Measurements from ENCODE around the gene PUS1.
A peak's percentile ranks its signal among the peaks of the same experiment; 100 is the strongest.
"Not testable (repeated sequence)": the region's sequence is repeated elsewhere in the genome, so short reads cannot be mapped to it uniquely, and the experiment has no call there.

Gene PUS1

DNA sequence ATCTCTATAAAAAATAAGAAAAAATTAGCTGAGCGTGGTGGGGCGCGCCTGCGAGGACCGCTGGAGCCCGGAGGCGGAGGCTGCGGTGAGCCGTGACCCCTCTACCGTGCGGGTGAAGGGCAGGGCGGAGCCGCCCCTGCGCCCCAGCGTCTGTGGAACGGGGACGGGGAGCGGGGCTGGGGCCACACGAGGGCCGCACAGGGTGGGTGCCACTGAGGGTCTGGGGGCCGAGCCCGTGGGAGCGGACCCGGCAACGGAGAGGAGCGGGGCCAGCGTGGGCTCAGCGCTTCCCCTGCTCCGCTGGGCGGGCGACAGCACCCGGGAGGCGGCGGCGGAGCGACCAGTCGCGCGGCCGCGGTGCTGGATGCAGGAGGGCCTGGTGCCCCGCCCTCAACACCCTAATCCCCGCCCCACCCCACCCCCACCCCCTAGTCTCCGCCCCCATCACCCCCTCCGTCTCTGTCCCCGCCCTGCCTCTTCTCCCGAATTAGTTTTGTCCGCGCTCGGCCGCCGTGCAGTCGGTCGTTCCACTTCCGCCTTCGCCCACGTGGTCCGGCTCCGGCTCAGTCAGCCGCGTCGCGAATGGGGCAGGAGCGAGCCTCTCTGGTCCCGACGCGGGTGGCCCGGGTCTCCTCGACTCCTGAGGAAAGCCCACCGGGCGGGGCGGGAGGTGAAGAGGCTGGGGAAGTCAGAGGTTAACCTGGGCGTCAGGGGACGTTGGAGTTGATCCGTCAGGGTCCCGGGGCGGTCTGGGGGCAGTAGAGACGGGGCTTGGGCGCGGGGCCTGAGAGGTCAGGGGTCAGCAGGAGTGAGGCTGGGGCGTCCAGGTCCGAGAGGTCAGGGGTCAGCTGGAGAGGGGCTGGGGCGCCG lies at the start of gene PUS1:
Gene PUS1 (plus strand): TSS at position 566 of the 870 bp plus-strand sequence. CDS start 447 bp downstream, outside the sequence.
- peak; percentile 92 for DNase-seq

DNA sequence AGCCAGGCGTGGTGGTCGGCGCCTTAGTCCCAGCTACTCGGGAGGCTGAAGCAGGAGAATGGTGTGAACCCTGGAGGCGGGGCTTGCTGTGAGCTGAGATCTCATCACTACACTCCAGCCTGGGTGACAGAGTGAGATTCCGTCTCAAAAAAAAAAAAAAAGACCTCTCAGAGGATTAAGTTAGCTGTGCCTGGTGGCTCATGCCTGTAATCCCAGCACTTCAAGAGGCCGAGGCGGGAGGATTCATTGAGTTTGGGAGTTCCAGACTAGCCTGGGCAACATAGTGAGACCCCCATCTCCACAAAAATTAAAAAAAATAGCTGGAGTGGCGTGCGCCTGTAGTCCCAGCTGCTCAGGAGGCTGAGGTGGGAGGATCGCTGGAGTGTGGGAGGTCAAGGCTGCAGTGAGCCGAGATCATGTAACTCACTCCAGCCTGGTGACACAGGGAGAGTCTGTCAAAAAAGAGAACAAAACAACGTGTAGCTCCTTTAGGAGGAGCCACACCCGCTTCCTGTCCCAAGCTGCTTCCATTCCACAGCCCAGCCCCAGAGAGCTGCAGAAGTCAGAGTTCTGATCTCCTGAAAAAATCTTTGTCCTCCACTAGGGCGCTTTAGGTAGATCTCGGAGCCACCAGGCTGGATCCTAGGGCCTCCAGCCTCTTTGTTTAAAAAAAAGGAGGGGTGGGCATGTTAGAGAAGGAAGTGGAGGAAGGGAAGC lies 46.1 kb upstream of the PUS1 start:
- DNase-seq = no peak

DNA sequence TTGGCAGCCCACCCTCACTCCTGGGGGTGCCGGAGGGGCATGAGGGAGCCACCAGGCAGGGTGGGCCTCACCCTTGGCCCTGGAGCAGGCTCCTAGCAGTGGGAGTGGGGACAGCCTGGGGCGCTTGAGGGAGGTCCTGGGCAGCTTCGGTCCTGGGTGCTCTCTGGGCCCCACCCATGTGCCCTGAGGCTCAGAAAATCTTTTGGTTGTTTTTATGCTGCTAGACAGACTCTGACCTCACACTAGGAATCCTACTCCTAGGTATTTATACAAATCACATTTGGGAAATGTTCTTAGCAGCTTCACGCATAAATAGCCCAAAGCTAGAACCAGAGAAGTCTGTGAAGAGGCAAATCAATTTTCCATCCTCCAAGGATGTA lies 45.6 kb upstream of the PUS1 start:
- no peak for DNase-seq

DNA sequence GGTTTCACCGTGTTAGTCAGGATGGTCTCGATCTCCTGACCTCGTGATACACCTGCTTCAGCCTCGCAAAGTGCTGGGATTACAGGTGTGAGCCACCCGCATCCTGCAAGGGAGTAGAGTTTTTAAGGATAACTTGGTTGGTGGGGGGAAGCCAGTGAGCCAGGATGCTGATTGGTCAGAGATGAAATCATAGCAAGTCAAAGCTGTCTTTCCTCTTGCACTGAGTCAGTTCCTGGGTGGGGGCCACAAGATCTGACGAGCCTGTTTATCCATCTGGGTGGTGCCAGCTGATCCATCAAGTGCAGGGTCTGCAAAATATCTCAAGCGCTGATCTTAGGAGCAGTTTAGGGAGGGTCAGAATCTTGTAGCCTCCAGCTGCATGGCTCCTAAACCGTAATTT lies 44.0 kb upstream of the PUS1 start:
- not testable (repeated sequence) for DNase-seq

DNA sequence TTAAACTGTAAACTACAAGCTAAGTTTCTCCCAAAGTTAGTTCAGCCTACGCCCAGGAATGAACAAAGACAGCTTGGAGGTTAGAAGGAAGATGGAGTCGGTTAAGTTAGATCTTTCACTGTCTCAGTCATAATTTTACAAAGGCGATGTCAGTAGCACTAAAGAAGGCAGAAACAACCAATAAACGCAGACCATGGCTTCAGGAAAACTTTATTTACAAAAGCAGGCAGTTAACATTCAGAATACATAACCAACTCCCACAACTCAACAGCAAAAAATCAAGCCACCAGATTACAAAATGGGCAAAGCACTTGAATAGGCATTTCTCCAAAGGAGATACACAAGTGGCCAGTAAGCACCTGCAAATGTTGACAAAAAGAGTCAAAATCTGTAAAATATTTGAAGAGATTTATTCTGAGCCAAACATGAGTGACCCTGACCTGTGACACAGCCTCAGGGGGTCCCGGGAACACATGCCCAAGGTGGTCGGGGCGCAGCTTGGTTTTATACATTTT lies 43.5 kb upstream of the PUS1 start:
- no peak for DNase-seq

DNA sequence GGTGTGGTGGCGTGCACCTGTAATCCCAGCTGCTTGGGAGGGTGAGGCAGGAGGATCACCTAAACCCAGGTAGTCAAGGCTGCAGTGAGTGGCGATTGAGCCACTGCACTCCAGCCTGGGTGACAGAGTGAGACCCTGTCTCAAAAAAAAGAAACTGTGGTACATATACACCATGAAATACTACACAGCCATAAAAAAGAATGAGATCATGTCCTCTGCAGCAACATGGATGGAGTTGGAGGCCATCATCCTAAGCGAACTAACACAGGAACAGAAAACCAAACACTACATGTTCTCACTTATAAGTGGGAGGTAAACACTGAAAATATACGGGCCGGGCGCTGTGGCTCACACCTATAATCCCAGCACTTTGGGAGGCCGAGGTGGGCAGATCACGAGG lies 37.4 kb upstream of the PUS1 start:
- not testable (repeated sequence) for DNase-seq

DNA sequence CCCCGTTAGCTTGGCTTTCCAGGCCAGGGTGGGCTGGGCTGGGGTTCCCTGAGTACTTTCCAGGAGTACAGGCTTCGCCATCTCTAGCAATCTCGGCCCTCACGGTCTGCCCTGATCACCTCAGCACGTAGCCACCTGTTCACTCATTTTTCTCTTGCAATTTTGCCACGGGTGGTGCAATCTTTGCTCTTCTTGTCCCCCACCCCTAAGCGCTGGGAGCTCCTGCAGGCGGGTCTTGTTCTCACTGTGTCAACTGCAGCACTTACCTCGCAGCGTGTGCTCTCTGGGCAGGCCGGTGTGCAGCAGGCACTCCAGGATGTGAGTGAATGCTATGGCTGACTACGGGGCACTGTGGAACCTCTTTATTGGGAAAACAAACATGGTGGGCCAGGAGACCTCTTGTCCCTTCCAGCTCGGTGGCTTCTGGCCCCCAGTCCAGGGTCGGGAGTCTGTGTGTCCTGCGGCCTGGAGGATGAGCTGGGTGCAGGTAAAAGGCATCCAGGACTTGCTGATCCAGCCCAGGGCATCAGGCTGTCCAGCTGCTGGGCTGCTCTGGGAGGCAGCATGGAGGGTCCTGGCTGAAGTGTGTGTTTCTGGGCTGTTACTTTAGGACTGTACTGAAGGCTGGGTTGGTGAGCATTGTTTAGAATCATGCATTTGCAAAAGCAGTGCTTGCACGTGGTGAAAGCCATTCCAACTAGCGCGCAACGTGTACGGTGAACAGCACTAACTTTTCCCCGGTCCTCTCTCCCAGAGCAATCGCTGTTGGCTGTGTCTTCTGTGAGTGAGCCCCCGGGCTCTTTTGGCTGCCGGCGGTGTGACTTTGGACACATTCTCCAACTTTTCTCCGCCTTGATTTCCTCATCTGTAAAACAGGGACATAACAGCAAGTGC lies 36.1 kb upstream of the PUS1 start:
- no peak for DNase-seq

DNA sequence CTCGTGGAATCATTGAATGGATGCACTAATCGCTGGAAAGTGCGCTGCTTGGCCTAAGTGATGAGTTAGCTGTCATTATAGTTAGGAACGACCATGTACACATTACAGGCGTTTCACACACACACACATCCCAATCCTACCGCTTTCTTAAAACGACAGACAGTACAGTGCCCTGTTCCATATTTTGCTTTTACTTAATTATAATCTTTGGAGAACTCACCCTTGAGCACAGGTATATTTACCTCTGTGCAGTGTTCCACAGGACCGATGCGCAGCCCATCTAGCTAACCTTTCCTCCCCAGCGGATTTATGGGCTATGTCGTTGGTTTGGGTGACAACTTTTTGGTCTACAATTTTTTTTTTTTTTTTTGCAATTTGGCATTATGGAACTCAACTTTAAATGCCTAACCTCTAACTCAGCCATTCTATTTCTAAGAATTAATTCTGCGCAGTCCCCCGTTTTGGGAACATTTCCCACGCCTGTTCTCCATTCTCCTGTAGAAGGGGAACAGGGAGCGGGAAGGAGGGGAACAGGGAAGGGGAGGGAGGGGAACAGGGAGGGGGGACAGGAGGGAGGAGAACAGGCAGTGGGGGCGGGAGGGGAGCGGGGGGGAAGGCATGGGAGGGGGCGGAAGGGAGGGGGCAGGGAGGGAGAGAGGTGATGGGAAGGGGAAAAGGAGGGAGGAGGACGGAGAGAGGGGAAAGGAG lies 35.3 kb upstream of the PUS1 start:
- DNase-seq = no peak

DNA sequence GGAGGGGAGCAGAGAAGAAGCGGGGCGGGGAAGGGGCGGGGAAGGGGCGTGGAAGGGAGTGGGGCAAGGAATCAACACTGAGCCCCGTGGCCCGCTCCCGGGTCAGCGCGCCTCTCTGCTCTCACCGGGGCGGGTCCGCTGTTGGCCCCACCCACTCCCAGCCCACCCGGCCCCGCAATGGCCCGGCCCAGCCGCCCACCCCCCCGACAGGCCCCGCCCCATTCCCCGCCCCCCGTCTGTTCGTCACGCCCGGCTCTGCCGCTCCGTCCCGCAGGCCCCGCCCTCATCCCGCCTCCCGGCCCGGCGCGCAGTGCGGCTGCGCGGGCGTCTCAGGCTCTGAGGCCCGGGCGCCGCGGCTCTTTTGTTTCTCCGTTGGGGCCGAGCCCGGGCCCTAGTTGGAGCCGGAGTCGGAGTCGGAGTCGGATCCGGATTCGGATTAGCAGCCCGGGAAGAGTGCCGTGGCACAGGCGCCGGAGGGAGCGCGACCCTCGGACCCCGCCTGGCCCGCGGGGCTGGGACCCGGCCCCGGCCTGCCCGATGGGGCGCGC lies 34.7 kb upstream of the PUS1 start, which contains the start of gene ULK1:
Gene ULK1 (plus strand): TSS at position 310 of the 548 bp plus-strand sequence. CDS start 380 bp downstream, outside the sequence.
- peak; percentile 96 for DNase-seq

DNA sequence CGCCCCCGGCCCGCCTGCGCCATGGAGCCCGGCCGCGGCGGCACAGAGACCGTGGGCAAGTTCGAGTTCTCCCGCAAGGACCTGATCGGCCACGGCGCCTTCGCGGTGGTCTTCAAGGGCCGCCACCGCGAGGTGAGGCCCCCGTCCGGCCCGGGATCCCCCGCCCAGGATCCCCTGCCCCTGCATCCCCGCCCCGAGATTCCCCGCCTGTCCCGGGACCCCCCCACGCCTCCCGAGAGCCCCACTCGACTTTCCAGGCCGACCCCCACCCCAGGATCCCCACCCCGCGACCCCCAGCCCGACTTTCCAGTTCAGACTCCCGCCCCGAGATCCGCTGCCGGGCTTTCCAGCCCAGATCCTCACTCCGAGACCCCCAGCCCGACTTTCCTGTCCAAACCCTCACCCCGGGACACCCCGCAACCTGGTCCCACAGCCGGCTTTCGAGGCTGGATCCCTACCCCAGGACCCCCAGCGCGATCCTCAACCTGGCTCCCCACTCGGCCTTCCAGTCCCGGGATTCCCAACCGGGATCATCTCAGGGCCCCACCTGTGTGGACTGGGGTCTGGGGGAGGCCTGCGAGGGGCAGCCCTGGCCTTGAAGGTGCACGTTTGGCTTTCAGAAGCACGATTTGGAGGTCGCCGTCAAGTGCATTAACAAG lies 34.0 kb upstream of the PUS1 start:
- DNase-seq = no peak

DNA sequence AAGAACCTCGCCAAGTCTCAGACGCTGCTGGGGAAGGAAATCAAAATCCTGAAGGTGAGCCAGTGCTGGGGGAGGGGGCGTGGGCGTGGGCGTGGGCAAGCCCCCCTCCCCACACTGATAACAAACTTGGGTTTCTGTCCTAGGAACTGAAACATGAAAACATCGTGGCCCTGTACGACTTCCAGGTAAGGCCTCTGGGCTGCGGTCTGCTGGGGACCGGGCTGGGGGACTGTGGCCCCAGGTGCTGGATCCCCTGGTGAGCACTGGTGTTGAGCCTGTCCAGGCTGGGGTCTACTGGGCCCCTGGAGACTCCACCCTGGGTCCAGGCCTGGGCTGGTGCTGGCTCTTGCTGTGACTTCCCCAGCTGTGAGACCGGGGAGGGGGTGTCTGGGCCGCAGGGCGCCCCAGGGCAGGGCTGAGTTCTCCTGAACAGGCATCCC lies 33.4 kb upstream of the PUS1 start:
- DNase-seq = no peak

DNA sequence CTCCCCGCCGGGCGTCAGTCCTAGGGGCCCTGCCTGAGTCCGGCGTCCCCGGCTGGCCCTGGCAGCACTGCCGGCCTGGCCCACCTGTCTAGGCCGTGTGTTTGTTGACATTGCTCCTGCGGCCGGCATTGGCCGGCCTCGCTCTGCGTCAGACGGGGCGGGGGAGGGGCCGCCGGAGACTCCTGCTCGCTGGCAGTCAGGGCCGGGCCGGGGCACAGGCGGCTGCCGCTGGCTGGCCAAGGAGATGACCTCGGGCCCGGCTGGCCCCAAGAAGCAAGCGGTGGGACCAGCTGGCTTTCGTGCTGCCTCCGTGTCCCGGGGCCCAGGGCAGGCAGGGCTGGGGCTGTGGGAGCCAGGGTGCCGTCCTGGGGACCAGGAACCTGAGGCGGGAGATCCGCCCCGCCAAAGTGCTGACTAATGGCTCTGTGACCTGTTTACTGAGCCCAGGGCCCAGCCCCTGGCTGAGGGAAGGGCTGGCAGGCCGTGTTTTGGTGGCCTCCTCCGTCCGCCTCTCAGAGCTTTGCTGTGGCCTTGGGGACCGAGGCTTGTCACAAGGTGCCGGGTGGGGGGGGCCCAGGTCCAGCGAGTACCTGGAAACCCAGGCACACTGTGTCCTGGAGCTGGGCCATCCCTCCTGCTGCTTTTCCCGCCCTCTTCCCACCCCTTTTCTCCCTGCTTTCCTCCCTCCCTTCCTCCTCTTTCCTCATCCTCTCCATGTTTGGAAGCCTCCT lies 32.8 kb upstream of the PUS1 start:
- DNase-seq = peak; percentile 33

DNA sequence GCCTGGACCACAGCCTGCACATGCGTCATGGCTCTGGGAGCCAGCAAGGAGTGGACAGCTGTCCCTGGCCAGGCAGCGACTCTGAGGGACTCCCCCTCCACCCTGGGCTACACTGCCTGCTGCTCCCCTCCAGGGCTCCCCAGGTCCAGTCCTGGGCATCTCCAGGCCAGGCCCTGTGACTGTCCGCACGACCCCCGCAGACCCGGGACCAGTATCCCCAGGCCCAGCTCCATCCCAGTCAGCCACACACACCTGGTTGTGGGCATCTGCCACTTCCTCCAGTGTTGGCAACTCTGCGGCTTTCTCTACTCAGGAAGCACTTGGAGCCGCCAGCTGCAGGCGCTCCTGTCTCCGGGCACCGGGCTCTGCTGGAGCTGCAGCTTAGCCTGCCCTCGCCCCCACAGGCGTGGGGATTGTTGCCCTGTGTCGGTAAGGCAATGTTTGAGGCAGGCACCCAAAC lies 32.2 kb upstream of the PUS1 start:
- no peak for DNase-seq

DNA sequence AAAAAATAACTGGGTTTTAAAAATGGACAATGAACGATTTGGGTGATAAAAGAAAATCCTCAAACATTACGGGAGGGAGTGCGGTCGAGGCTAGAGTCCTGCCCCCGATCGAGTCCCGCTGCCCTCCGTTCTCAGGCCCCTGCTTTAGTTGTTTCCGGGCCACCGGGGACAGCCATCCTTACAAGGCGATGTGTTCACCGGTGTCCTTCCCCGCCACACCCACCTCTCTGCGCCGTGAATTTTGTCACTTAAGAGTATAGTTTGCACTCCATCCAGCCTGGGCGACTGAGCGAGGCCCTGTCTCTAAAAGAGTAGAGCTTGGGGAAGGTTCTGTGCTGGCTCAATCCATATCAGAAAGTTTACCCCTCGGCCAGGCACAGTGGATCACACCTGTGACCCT lies 31.8 kb upstream of the PUS1 start:
- DNase-seq = no peak

DNA sequence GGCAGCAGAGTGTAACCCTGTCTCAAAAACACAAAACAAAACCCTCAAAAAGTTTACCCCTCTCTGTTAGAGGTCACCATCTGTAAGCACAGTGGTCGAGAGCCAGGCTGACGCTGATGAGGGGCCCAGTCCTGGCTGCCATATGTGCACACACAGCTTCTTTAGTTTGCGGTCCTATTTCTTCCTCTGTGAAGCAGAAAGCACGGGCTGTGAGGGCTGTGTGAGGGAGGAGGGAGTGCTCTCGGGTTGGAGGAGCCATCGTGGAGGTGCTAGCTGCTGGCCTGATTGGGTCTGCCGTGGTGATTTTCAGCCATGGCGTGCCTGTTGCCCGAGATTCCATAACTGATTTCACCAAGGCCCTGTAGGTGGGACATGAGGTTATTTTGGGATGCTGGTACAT lies 31.2 kb upstream of the PUS1 start:
- DNase-seq = no peak

DNA sequence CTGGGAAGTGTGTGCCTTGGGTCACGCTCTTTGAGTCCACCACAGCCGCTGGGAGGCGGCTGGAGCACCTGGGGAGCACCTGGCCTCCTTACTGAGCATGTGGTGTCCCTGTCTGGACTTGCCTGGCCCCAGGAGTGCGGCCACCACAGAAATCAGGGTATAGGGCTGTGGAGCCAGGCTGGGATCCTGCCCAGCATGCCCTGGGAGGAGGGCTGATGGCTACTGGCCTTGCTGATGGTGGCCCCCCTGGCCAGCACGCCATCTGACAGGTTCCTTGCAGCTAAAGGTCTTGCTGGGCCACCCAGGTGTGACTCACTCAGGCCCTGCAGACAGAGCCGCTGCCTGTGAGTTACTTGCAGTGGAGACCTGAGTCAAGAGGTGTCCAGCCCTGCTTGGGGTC lies 28.7 kb upstream of the PUS1 start:
- DNase-seq = no peak

DNA sequence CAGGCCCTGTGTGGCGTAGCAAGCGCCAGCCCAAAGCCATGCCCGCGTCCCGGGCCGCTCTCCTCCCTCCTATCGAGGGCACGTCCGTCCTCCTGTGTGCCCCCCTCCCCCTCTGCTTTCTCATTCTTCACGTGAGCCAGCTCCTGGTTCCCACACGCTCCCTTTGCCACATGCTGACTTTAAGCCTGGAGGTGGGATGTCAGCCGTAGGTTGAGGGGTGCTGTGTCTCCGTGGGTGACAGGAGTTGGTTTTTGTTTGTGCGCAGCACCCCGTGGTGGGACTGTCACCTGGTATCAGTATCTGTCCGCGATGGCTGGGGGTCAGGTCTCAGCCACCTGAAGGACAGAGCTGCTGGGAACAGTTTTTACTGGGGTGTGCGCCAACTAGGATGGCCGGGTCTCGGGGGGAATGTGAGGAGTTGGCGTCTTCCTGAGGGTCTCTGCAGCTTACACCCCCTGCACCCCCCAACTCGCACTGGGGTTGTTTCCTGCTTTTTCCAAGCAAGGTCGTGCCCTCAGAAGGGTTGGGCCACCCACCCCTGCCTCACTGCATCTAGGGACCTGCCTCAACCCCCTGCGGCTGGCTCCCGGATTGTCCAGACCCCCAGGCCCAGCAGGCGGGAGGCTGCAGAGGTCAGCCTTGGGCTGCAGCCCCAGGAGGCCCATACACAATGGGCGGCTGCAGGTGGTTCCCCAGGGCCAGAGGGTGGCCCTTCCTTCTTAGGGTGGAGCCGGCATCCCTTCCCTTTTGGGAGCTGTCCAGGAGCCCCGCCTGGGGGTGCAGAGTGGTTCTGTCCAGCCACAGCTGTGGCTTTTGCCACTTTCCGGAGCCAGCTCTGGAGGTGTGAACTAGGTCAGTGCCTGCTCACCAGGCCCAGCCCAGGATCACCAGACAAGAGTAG lies 27.4 kb upstream of the PUS1 start:
- no peak for DNase-seq

DNA sequence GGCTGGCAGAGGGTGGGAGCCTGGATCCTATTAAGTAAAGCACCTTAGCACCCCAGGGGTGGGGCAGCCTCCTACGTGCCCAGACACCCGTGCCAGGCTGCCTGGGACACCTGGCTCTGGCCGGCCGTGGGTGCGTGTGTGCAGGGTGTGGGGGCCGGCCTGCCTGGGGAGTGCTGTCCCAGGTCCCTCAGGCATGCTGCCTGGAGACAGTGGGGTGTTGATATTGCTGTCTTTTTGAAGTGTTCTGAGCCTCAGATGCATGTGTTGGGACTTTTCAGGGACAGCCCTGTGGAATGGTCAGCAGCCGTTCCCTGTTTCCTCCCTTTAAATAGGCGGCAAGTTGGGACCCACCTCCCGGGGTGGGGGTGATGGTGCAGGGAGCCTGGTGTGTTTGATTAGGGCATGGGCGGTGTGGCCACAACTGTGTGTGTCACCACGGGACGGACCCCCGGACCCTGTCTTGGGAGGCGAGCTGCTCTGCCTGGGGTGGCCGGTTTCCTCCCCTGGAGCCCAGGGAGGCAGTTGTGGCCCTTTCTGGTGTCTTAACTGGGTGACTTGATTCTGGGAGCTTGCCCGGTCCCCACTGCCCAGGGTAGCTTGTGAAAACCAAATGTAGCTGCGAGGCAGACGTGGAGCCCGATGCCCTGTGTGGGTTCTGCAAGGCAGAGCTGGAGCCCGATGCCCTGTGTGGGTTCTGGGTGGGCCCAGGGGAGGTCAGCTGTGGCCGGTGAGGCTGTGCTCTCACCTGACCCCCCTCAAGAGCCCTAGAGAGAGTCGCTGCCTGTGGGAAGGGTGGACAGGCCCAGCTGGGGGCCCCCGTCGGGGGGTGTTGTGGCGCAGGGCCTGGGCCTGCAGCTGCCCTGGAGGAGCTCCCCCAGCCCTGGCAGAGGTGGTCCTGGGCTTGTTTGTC lies 26.5 kb upstream of the PUS1 start:
- no peak for DNase-seq
